Esophagus squamous epithelium (tissue), 4 donors: ENCODE results near the gene BBOX1.
A peak's percentile ranks its signal among the peaks of the same experiment; 100 is the strongest.

Experiments used
- CTCF ChIP-seq, 6 experiments: fragments of 450-650 bp in 4 of 6; fragments of 200-600 bp in 2 of 6; sonication (generic) in 2 of 6; IDR thresholded peaks; one replicate each; pipeline ENCODE4 v1.5.1; 2016 to 2019; ENCODE audit warnings: antibody characterized with exemption in 6 of 6, mild to moderate bottlenecking in 4 of 6, moderate library complexity in 4 of 6
- POLR2A ChIP-seq, 4 donors: fragments of 450-650 bp; IDR thresholded peaks; one replicate each; pipeline ENCODE4 v1.6.1; 2017; ENCODE audit warnings: antibody characterized with exemption in 4 of 4, mild to moderate bottlenecking in 4 of 4, moderate library complexity in 3 of 4

GRCh38 chr11:26993965-26994457, 46.6 kb upstream of the BBOX1 start, which contains the start of gene FIBIN:
- TF ChIP-seq CTCF (IDR thresholded peaks at IDR 0.05) = no peak
- peak in 2 of 4 donors; percentile 43 to 60 for TF ChIP-seq POLR2A (IDR thresholded peaks at IDR 0.05)
